SW 1271 (cell line): ENCODE data around the gene HOXB3.

Experiments
- DNase-seq, 2 experiments: peaks; one replicate each; lab custom pipeline; 2025; lab: John Stamatoyannopoulos, UW

HOXB3 gene

DNA sequence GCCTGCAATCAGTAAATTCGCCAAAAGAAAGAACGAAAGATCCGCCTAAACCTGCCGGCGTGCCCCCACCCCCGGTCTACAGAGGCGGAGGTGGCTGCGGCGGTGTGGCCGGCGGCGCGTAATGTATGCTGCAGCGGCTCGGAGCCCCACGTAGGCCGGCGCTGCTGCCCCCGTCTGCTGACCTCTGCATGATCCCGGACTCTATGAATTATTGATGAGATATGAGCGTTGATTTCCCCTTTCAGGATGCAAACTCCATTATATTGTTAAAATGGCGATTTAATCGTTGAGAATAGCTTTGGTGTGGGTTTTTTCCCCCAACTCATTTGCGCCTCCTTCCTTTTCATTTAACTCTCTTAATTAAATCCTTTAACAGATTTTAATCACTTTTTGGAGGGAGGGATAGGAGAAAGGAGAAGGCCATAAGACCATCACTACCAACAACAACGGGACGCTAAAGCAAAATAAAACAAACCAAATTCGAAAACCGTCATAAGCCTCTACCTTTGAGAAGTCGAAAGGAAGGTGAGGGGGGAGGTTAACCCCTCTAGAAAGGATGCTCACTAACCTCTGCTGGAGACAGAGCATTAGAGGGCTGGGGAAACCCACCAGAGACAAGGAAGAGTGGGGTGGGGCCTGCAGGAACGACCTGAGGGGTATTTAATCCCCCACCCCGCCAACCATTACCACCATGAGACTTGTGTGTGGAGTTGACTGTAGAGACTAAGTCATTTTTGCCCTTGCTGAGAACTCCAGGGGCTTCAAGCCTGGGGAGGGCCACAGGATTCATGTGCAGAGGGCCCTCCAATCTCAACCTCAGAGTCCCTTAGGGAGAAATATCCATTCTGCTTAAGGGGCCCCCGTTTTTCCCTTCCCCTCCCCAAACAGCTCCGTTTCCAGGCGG, 3.4 kb downstream of the HOXB3 start:
- no peak for DNase-seq

- DNase-seq = no peak
These were observed 5.8 kb downstream of the HOXB3 start for GRCh38 chr17:48584223-48584741.

DNA sequence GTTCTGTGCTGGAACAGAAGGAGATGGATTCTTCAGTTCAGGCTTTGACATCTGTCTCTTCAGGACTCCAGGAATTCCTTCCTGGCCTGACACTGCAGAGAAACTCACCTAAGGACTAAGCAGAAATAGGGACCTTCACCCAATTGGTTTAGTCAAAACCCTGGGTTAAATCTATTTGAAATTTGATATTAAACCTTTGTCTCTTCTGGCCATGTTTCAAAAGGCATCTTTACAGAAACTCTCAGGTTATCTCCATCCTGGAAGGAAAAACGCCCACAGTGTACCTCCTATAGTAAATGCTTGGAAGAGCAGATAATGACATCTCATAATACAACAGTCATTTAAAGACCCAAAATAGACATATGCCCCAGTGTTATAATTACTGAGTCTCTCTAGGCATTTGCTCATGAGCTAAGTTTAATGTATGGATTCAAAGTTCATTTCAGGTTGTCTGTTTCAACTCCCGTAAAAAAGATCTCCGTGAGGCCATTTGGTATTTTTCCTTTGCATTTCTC, 6.3 kb downstream of the HOXB3 start:
- DNase-seq = no peak

- no peak for DNase-seq
These were observed 7.3 kb downstream of the HOXB3 start for GRCh38 chr17:48582750-48583069.

GRCh38 chr17:48579760-48580554, 10.1 kb downstream of the HOXB3 start:
- DNase-seq = no peak

DNA sequence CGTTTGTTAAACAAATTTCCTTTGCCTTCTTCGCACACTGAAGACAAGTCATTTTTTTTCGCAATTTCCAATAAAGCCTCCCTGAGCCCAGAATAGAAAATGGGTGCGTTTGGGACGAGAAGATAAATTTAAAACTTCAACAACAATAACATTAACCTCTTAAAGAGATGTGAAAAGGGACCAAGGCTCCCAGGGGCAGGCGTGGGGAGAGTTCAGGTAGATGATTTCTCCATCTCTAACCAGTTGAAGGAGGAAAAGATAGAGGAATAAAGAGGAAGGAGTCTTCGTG, 10.6 kb downstream of the HOXB3 start:
- no peak for DNase-seq

- no peak for DNase-seq
These were observed 11.2 kb downstream of the HOXB3 start for GRCh38 chr17:48578616-48579470.

DNA sequence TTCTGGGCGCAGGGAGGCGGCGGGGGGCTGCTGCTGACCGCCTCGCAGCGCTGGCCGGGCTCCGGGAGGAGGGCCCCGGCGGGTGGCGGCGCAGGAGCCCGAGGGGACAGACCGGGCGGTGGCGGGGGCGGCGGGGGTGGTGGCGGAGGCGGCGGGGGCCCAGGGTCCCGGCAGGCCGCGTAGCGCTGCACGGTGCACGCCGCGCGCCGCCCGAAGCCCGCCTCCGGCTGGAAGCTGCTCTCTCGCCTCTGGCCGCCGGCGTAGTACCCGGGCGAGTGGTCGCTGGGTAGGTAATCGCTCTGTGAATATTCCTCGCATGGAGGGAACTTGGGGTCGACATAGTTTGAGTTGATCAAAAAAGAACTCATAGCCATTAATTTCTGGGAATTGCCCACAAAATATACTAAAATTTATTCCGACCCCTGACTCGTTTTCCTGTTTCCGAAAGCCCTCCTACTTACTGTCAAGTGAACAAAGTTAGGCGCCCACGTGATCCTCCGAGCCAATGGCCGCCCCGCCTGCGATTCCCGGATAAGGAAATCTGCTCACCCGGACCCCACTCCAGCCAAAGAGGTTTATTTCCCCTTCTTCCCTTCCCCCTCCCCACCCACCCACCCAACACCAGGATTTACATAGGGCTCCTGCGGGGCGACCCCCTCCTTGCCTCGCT, 12.0 kb downstream of the HOXB3 start, which contains the start of gene HOXB4:
Gene HOXB4 (minus strand): TSS at position 405 of the 670 bp plus-strand sequence. CDS start 31 bp downstream, at position 374.
- peak in 1 of 2 experiments; percentile 39 for DNase-seq

GRCh38 chr17:48577330-48577945, 12.6 kb downstream of the HOXB3 start:
- DNase-seq = no peak

DNA sequence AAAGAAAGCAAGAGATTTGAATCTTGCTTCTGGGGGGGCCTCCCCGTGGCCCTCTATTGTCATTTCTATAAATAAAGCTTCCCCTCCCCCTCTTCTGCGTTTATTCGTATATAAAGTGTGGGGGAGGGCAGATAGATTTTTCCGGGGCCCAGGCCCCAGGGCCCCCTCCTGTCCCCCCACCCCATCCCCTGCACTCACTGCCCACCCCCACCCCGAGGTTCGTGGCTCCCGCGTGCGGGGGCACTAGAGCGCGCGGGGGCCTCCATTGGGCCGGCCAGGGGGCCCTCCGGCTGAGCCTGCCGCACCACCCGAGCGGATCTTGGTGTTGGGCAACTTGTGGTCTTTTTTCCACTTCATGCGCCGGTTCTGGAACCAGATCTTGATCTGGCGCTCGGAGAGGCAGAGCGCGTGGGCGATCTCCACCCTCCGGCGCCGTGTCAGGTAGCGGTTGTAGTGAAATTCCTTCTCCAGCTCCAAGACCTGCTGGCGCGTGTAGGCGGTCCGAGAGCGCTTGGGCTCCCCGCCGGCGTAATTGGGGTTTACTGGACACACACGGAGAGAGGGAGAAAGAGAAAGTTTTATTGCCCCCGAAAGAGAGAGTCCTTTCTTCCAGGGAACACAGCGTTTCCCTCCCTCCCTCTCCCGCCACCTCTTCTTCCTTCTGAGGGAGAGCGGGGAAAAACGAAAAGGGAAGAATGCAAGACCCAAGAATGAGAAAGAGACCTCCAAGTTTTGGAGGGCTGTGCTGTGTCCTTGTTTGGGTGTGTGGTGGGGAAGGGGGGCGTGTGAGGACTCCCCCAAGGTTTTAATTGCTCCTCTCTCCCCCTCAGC, 13.3 kb downstream of the HOXB3 start:
- DNase-seq = no peak

- no peak for DNase-seq
These were observed 14.2 kb downstream of the HOXB3 start for GRCh38 chr17:48575673-48576478.

DNA sequence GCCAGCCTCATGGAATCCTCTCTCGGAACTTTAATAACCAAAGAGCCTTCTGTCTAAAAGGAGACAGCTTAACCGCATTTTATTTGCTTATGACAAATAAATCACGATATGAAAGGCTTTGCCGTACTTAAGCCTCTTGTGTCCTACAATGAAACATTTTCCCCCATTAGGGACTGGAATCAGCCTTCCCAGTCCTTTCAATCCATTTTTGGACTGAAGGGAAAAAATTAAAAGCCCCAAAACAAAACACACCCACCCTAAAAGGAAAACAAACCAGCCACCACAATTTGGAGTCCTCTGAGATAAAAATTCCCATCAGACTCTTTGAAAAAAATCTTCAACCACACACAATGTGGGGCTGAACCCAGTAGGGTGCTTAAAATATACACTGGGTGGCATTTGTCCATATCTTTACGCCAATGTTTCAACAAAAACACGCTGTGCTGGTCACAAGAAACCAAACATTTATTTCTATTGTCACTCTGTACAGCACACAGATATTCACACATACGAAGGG, 14.9 kb downstream of the HOXB3 start:
- no peak for DNase-seq

DNA sequence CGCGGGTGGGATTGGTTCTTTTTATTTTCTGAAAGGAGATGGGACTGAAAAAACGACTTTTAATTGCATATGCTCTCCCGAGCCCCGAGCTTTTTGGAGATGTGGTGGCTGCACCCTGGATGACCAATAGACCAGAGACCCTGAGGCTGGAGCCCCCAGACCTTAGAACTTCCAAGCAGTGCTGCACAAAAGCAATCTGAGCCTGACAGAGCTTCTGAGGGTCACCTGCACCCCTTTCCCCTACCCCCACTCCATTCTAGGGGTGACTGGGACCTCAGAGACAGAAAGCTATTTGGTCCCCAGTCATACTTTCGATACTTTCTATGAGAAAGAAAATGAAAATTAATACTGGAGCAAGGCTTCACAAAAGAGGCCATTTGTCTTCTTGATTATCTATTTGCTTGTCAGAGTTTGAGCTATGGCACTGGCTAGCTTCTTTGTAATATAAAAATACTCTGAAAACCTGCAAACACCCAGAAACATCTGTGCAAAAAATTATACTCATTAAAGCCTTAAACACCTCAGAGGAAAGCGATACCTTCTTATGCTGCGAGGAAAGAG, 15.5 kb downstream of the HOXB3 start:
- DNase-seq = no peak

GRCh38 chr17:48571826-48572417, 18.1 kb downstream of the HOXB3 start:
- no peak for DNase-seq

- no peak for DNase-seq
These were observed 18.8 kb downstream of the HOXB3 start for GRCh38 chr17:48571024-48571818.

- DNase-seq = no peak
These were observed 19.6 kb downstream of the HOXB3 start for GRCh38 chr17:48570325-48571023.
